Chondrocyte (in vitro differentiated cells): Measurements from ENCODE around the gene ZFP36L2. TPM values are rescaled to one million over a fixed set of nuclear protein-coding genes. Genes with fewer than 3 reads are reported as not detected.

Experiments used
- DNase-seq: peaks from one replicate; pipeline ENCODE4 v3.0.0; 2021; ENCODE audit warnings: mixed read lengths, low spot score
- H3K27ac Mint-ChIP-seq: one replicate; pipeline ENCODE4 v1.8.0; 2021; ENCODE audit warnings: mild to moderate bottlenecking, moderate library complexity, mixed read lengths; ENCODE audit not compliant: unreplicated experiment
- H3K27me3 Mint-ChIP-seq: 2 replicates; pipeline ENCODE4 v1.8.0; 2021; ENCODE audit warnings: low read depth, mixed read lengths
- H3K36me3 Mint-ChIP-seq: 2 replicates; pipeline ENCODE4 v1.8.0; 2021; ENCODE audit warnings: low read depth, mixed read lengths
- H3K4me1 Mint-ChIP-seq: 2 replicates; pipeline ENCODE4 v1.8.0; 2021; ENCODE audit warnings: low read depth, mild to moderate bottlenecking, mixed read lengths
- H3K4me3 Mint-ChIP-seq: one replicate; pipeline ENCODE4 v1.8.0; 2021; ENCODE audit warnings: mild to moderate bottlenecking, moderate library complexity, mixed read lengths; ENCODE audit not compliant: unreplicated experiment
- H3K9me3 Mint-ChIP-seq: 2 replicates; pipeline ENCODE4 v1.8.0; 2021; ENCODE audit warnings: low read depth, mixed read lengths
- total RNA-seq: library from RNA; stranded (reverse); gene quantifications from 3 replicates; pipeline ENCODE4 v1.2.1, GENCODE V29; 2021
- TF ChIP-seq, protein P1 (sequence below): fragments of 200-600 bp; sonication (generic); IDR thresholded peaks from 2 replicates; pipeline ENCODE4 v1.5.0; 2021; ENCODE audit warnings: antibody characterized with exemption, mild to moderate bottlenecking, moderate library complexity

ZFP36L2 gene
- total RNA-seq, 1 donor from 2014 or later, result 98.3 TPM

- DNase-seq, result no peak
- TF ChIP-seq, protein P1, sequence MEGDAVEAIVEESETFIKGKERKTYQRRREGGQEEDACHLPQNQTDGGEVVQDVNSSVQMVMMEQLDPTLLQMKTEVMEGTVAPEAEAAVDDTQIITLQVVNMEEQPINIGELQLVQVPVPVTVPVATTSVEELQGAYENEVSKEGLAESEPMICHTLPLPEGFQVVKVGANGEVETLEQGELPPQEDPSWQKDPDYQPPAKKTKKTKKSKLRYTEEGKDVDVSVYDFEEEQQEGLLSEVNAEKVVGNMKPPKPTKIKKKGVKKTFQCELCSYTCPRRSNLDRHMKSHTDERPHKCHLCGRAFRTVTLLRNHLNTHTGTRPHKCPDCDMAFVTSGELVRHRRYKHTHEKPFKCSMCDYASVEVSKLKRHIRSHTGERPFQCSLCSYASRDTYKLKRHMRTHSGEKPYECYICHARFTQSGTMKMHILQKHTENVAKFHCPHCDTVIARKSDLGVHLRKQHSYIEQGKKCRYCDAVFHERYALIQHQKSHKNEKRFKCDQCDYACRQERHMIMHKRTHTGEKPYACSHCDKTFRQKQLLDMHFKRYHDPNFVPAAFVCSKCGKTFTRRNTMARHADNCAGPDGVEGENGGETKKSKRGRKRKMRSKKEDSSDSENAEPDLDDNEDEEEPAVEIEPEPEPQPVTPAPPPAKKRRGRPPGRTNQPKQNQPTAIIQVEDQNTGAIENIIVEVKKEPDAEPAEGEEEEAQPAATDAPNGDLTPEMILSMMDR, result no peak
- Mint-ChIP-seq H3K36me3 (peaks cover 3% of the 10 kb centered on the region), H3K4me3 (no peak overlapping the region), H3K4me1 (peaks cover 82% of the 10 kb centered on the region), H3K27ac (peak overlapping the region; percentile 86), H3K27me3 (no peaks in the 10 kb centered on the region), H3K9me3 (no peaks in the 10 kb centered on the region)
These were observed 40.3 kb upstream of the ZFP36L2 start for GRCh38 chr2:43266711-43267111.

DNA sequence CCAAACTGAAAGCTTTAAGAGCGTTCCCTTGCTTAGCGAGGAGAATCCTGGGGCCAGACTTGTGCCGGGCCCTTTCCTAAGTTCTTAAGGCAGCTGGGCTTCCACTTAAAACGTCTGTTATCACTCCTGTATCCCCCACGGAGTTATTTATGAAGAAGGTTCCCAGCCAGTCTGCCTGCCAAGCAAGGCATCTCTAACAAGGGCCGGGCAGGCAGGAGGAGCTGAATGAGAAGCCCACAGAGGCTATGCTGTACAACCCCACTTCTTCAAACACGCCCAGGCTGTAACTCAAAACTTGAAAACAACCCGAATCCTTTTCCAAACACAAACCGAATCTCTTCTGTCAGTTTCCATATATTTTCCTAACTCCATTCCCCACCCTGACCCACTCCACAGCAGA is 39.0 kb upstream of the ZFP36L2 start:
- Mint-ChIP-seq H3K4me1 (peaks cover 75% of the 10 kb centered on the region), H3K27me3 (no peaks in the 10 kb centered on the region), H3K9me3 (no peaks in the 10 kb centered on the region)

DNA sequence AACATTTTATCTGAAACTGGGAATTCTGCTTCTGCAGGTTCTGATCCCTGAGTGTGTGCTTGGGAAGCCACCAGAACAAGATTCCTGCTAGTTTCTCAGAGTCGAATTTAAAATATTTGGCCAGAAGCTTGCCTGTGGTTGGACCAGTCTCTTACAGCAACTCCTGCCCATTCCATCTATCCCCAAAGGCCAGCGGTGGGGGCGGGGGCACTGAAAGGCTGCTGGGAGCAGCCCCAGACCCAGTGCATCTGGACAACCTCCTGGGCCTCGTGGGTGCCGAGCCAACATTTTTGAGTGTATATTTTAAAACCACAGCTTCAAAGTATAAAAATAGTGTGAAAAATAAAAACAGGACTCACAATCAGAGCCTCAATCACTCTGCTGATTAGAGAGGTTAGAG is 38.6 kb upstream of the ZFP36L2 start:
- Mint-ChIP-seq H3K4me3 (peak overlapping the region; percentile 44), H3K9me3 (no peaks in the 10 kb centered on the region), H3K27ac (peak overlapping the region; percentile 86), H3K27me3 (no peaks in the 10 kb centered on the region), H3K36me3 (peaks cover 3% of the 10 kb centered on the region), H3K4me1 (peaks cover 71% of the 10 kb centered on the region)
- DNase-seq, result no peak
- TF ChIP-seq, protein P1, result no peak

More for the DNA sequence above, 39.0 kb upstream of the ZFP36L2 start:
- Mint-ChIP-seq H3K4me3 (peak overlapping the region; percentile 44), H3K27ac (peak overlapping the region; percentile 86), H3K36me3 (peaks cover 3% of the 10 kb centered on the region)
- DNase-seq, result no peak
- TF ChIP-seq, protein P1, result no peak

DNA sequence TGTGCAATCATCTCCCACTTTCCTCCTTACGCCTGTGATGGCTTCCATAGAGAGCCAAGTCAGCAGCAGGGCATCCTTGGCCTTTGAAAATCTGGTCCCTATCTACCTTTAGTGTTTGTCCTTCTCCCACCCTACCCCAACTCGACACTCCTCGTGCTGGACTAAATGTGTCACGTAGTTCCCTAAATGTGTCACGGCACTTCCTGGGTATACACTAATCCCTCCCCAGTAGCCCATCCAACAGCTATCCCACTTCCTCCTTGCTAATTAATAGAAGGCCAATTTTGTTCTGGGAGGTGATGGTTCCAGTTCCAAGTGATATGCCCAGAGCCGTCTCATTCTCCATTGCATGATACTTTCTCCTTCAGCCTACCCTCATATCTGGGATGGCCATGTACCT is 36.5 kb upstream of the ZFP36L2 start:
- Mint-ChIP-seq H3K27me3 (no peaks in the 10 kb centered on the region), H3K36me3 (peaks cover 3% of the 10 kb centered on the region), H3K4me1 (peaks cover 50% of the 10 kb centered on the region), H3K9me3 (no peaks in the 10 kb centered on the region), H3K4me3 (no peak overlapping the region), H3K27ac (peak overlapping the region; percentile 32)
- DNase-seq, result no peak
- TF ChIP-seq, protein P1, result no peak

DNA sequence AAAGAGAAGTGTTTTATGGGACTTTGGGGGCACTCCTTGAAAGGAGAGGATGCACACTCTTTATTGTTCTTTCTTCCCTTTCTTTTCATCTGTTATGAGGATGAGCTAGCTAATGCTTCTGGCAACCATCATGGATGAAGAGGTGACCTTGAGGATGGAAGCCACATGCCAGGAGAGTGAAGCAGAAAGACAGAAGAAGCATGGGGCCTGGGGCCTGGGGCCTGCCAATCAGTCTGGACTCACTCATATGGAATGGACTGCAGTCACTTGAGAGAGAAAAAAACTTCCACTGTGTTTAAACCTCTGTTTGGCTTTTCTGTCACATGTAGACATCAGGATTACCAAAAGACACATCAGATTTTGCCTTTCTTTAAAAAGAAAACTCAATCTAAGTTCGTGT is 35.8 kb upstream of the ZFP36L2 start:
- no peaks in the 10 kb centered on the region for H3K27me3 Mint-ChIP-seq
- no peak for DNase-seq
- TF ChIP-seq, protein P1, result no peak
- H3K4me3 Mint-ChIP-seq, result no peak overlapping the region
- no peaks in the 10 kb centered on the region for H3K9me3 Mint-ChIP-seq
- peak overlapping the region; percentile 36 for H3K27ac Mint-ChIP-seq
- peaks cover 48% of the 10 kb centered on the region for H3K4me1 Mint-ChIP-seq
- H3K36me3 Mint-ChIP-seq, result peaks cover 3% of the 10 kb centered on the region
